Cardiac fibroblast (primary cell): ENCODE measurements around the gene FNDC3B.

Experiments
- DNase-seq, 2 donors: peaks; one replicate each; pipeline versions ENCODE4 v3.0.0 to v3.0.0-alpha.2; 2010; ENCODE audit warnings: low read depth in 2 of 2
- H3K4me3 ChIP-seq, 2 donors: replicated peaks in 1 of 2; 1 replicate in 1 of 2; 2 replicates in 1 of 2; pipeline ENCODE4 v1.5.1; 2011; ENCODE audit warnings: low read depth in 2 of 2, low read length in 2 of 2, mild to moderate bottlenecking in 2 of 2, moderate library complexity in 1 of 2
- TF ChIP-seq, protein P1 (sequence below): IDR thresholded peaks from one replicate; pipeline ENCODE4 v1.5.1; 2011; ENCODE audit warnings: low read depth, mild to moderate bottlenecking, low read length, inconsistent platforms

The FNDC3B gene

GRCh38 chr3:172031996-172032395, 7.4 kb upstream of the FNDC3B start:
- TF ChIP-seq, protein P1, sequence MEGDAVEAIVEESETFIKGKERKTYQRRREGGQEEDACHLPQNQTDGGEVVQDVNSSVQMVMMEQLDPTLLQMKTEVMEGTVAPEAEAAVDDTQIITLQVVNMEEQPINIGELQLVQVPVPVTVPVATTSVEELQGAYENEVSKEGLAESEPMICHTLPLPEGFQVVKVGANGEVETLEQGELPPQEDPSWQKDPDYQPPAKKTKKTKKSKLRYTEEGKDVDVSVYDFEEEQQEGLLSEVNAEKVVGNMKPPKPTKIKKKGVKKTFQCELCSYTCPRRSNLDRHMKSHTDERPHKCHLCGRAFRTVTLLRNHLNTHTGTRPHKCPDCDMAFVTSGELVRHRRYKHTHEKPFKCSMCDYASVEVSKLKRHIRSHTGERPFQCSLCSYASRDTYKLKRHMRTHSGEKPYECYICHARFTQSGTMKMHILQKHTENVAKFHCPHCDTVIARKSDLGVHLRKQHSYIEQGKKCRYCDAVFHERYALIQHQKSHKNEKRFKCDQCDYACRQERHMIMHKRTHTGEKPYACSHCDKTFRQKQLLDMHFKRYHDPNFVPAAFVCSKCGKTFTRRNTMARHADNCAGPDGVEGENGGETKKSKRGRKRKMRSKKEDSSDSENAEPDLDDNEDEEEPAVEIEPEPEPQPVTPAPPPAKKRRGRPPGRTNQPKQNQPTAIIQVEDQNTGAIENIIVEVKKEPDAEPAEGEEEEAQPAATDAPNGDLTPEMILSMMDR: no peak
- DNase-seq: peak in 1 of 2 donors; percentile 25
- no peak overlapping the region for H3K4me3 ChIP-seq

GRCh38 chr3:172033396-172033795, 6.0 kb upstream of the FNDC3B start:
- TF ChIP-seq, protein P1: no peak
- no peak for DNase-seq
- H3K4me3 ChIP-seq: no peak overlapping the region

DNA sequence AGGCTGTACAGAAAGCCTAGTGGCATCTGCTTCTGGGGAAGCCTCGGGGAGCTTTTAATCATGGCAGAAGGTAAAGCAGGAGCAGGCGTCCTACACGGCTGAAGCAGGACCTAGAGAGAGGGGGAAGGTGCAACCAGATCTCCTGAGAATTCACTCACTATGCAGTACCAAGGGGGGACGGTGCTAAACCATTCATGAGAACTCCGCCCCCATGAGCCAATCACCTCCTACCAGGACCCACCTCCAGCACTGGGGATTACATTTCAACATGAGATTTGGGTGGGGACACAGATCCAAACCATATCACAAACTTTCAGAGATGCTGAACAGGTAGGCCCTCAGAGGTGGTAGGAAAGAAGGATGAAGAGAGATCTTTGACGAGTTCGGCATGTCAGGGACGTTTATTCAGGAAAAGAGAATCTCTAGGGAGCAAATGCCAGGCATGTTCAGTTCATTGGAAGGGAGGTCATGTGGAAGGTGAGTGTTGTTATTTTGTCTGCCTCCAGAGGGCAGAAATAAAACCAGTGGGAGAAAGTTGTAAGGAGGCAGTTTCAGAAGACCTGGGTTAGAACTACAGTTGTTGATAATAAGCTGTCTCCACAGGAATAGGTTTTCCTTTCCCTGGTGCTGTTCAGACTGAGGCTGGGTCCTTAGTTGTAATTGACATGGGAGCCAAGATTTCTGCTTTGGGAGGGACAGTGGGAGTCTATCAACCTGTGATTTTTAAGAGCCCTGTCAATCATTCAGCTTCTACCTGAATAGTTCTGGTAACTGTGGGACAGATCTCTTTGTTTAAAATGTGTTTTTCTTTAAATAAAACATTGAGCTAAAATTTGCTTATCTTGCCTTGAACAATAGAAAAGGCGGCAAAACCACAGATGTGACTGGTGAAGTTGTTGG, 4.3 kb upstream of the FNDC3B start:
- no peak overlapping the region for H3K4me3 ChIP-seq
- peak; percentile 44 to 61 for DNase-seq
- TF ChIP-seq, protein P1: peak; percentile 45

- no peak overlapping the region for H3K4me3 ChIP-seq
- DNase-seq: no peak
- TF ChIP-seq, protein P1: no peak
Observed at GRCh38 chr3:172036541-172037215, 2.7 kb upstream of the FNDC3B start.

GRCh38 chr3:172038798-172039435, 461 bp upstream of the FNDC3B start:
- TF ChIP-seq, protein P1: no peak
- H3K4me3 ChIP-seq: peak overlapping the region; percentile 89 to 90
- peak; percentile 68 to 77 for DNase-seq

GRCh38 chr3:172040078-172040980, 951 bp downstream of the FNDC3B start:
- DNase-seq: peak; percentile 89 to 94
- peak overlapping the region; percentile 89 to 90 for H3K4me3 ChIP-seq
- TF ChIP-seq, protein P1: peak; percentile 18
